GM21526 (cell line): ENCODE results near the gene SIK3.
A peak's percentile ranks its signal among the peaks of the same experiment; 100 is the strongest.
"Not testable (repeated sequence)": the region's sequence is repeated elsewhere in the genome, so short reads cannot be mapped to it uniquely, and the experiment has no call there.

Experiments
- ATAC-seq: cut with Tn5 transposase; IDR thresholded peaks from one replicate; pipeline ENCODE4 v1.9.1; 2021; ENCODE audit warnings: moderate library complexity; ENCODE audit not compliant: unreplicated experiment, low FRiP score

Gene SIK3

GRCh38 chr11:117098269-117099232 is at the start of gene SIK3:
Gene SIK3 (minus strand): TSS chr11:117098428. CDS start chr11:117098415, 13 bp downstream.
- ATAC-seq: peak; percentile 73

GRCh38 chr11:117146521-117146920 is 48.3 kb upstream of the SIK3 start:
- no peak for ATAC-seq

- ATAC-seq: no peak
Observed at GRCh38 chr11:117145393-117145761, 47.1 kb upstream of the SIK3 start.

GRCh38 chr11:117144477-117145392 is 46.5 kb upstream of the SIK3 start:
- ATAC-seq: peak; percentile 41

- ATAC-seq: peak; percentile 96
Observed at GRCh38 chr11:117143871-117144476, 45.7 kb upstream of the SIK3 start, which contains the start of gene PAFAH1B2. Gene PAFAH1B2 (plus strand): TSS chr11:117144287. CDS start chr11:117152448, 8,161 bp downstream.

- ATAC-seq: no peak
Observed at GRCh38 chr11:117143390-117143789, 45.2 kb upstream of the SIK3 start.

GRCh38 chr11:117137223-117138086 is 39.2 kb upstream of the SIK3 start:
- ATAC-seq: not testable (repeated sequence)

- not testable (repeated sequence) for ATAC-seq
Observed at GRCh38 chr11:117134979-117135378, 36.8 kb upstream of the SIK3 start.

GRCh38 chr11:117134431-117134830 is 36.2 kb upstream of the SIK3 start:
- no peak for ATAC-seq

GRCh38 chr11:117130879-117131278 is 32.7 kb upstream of the SIK3 start:
- no peak for ATAC-seq

GRCh38 chr11:117130396-117130795 is 32.2 kb upstream of the SIK3 start:
- not testable (repeated sequence) for ATAC-seq

- no peak for ATAC-seq
Observed at GRCh38 chr11:117128289-117128688, 30.1 kb upstream of the SIK3 start.

GRCh38 chr11:117127171-117127901 is 29.1 kb upstream of the SIK3 start:
- ATAC-seq: no peak

- ATAC-seq: no peak
Observed at GRCh38 chr11:117126223-117126965, 28.2 kb upstream of the SIK3 start.

GRCh38 chr11:117122556-117122955 is 24.3 kb upstream of the SIK3 start:
- ATAC-seq: no peak

GRCh38 chr11:117121176-117121575 is 22.9 kb upstream of the SIK3 start:
- no peak for ATAC-seq

- ATAC-seq: no peak
Observed at GRCh38 chr11:117117681-117118080, 19.5 kb upstream of the SIK3 start.

- not testable (repeated sequence) for ATAC-seq
Observed at GRCh38 chr11:117112939-117113338, 14.7 kb upstream of the SIK3 start.
